ENCODE results near the gene CCND3. TPM values are rescaled to one million over a fixed set of nuclear protein-coding genes. Genes with fewer than 3 reads are reported as not detected.
A peak's percentile ranks its signal among the peaks of the same experiment; 100 is the strongest.

Gene CCND3
- total and polyA plus RNA-seq, 2 donors from 2014 or later, result 42.1 to 139 TPM

- Histone ChIP-seq H3K9ac (ENCODE audit: low read length in 3 of 3) (no peak overlapping the region), H3K36me3 (ENCODE audit: control insufficient read depth in 2 of 3, insufficient read depth in 3 of 3, low read length in 3 of 3) (peaks cover 3 to 32% (median 13%) of the 10 kb centered on the region in 3 donors), H3K27me3 (ENCODE audit: control insufficient read depth, insufficient read depth, low read length) (no peaks in the 10 kb centered on the region), H3K4me1 (ENCODE audit: control insufficient read depth in 2 of 3, insufficient read depth in 2 of 3, low read depth in 1 of 3, low read length in 3 of 3) (peaks cover 8 to 24% (median 9%) of the 10 kb centered on the region in 3 donors), H3K27ac (ENCODE audit: low read depth in 2 of 2, low read length in 2 of 2) (no peak overlapping the region), H3K9me3 (ENCODE audit: control insufficient read depth in 2 of 3, insufficient read depth in 1 of 3, low read length in 3 of 3) (no peaks in the 10 kb centered on the region), H3K4me3 (ENCODE audit: low read length in 3 of 3) (no peak overlapping the region)
- TF ChIP-seq CTCF (IDR thresholded peaks at IDR 0.05; ENCODE audit: borderline replicate concordance, extremely low read depth, insufficient read depth), result no peak
- no peak for DNase-seq
- intact Hi-C loops (cut with DNase I), result loop anchor here (10.0 kb wide), 1 partner anchor 107 kb away; no protein-coding TSS in a partner anchor
- no peak for FAIRE-seq
Measured at GRCh38 chr6:41937472-41937860, 4.1 kb downstream of the CCND3 start.

- intact Hi-C loops (cut with DNase I), result loop anchor here (10.0 kb wide), 1 partner anchor 109 kb away; no protein-coding TSS in a partner anchor
- DNase-seq (peak; percentile 56 to 82 (median 74)), FAIRE-seq (no peak)
- H3K9me3 ChIP-seq (ENCODE audit: control insufficient read depth in 2 of 3, insufficient read depth in 1 of 3, low read length in 3 of 3), result no peaks in the 10 kb centered on the region
- H3K9ac ChIP-seq (ENCODE audit: low read length in 3 of 3), result no peak overlapping the region
- H3K27me3 ChIP-seq (ENCODE audit: control insufficient read depth, insufficient read depth, low read length), result no peaks in the 10 kb centered on the region
- H3K4me3 ChIP-seq (ENCODE audit: low read length in 3 of 3), result no peak overlapping the region
- H3K4me1 ChIP-seq (ENCODE audit: control insufficient read depth in 2 of 3, insufficient read depth in 2 of 3, low read depth in 1 of 3, low read length in 3 of 3), result peaks cover 4 to 21% (median 5%) of the 10 kb centered on the region in 3 donors
- H3K27ac ChIP-seq (ENCODE audit: low read depth in 2 of 2, low read length in 2 of 2), result no peak overlapping the region
- H3K36me3 ChIP-seq (ENCODE audit: control insufficient read depth in 2 of 3, insufficient read depth in 3 of 3, low read length in 3 of 3), result peaks cover 5 to 40% (median 24%) of the 10 kb centered on the region in 3 donors
- TF ChIP-seq CTCF (IDR thresholded peaks at IDR 0.05; ENCODE audit: borderline replicate concordance, extremely low read depth, insufficient read depth), result peak; percentile 73
Measured at GRCh38 chr6:41936073-41936837, 5.4 kb downstream of the CCND3 start.

GRCh38 chr6:41935685-41936072 is 5.9 kb downstream of the CCND3 start:
- H3K27ac ChIP-seq (ENCODE audit: low read depth in 2 of 2, low read length in 2 of 2), result no peak overlapping the region
- H3K4me3 ChIP-seq (ENCODE audit: low read length in 3 of 3), result no peak overlapping the region

More at GRCh38 chr6:41935685-41936072, 5.9 kb downstream of the CCND3 start:
- FAIRE-seq (no peak), DNase-seq (no peak)
- intact Hi-C loops (cut with DNase I), result loop anchor here (10.0 kb wide), 1 partner anchor 109 kb away; no protein-coding TSS in a partner anchor
- no peaks in the 10 kb centered on the region for H3K9me3 ChIP-seq (ENCODE audit: control insufficient read depth in 2 of 3, insufficient read depth in 1 of 3, low read length in 3 of 3)
- H3K9ac ChIP-seq (ENCODE audit: low read length in 3 of 3), result no peak overlapping the region
- TF ChIP-seq CTCF (IDR thresholded peaks at IDR 0.05; ENCODE audit: borderline replicate concordance, extremely low read depth, insufficient read depth), result no peak
- peaks cover 4 to 20% (median 5%) of the 10 kb centered on the region in 3 donors for H3K4me1 ChIP-seq (ENCODE audit: control insufficient read depth in 2 of 3, insufficient read depth in 2 of 3, low read depth in 1 of 3, low read length in 3 of 3)
- peaks cover 5 to 46% (median 27%) of the 10 kb centered on the region in 3 donors for H3K36me3 ChIP-seq (ENCODE audit: control insufficient read depth in 2 of 3, insufficient read depth in 3 of 3, low read length in 3 of 3)
- H3K27me3 ChIP-seq (ENCODE audit: control insufficient read depth, insufficient read depth, low read length), result no peaks in the 10 kb centered on the region
